Cardiac fibroblast (primary cell): ENCODE results near the gene HS6ST3.

Source experiments
- DNase-seq, 2 donors: peaks; one replicate each; pipeline versions ENCODE4 v3.0.0 to v3.0.0-alpha.2; 2010; ENCODE audit warnings: low read depth in 2 of 2
- H3K4me3 ChIP-seq, 2 donors: replicated peaks in 1 of 2; 1 replicate in 1 of 2; 2 replicates in 1 of 2; pipeline ENCODE4 v1.5.1; 2011; ENCODE audit warnings: low read depth in 2 of 2, low read length in 2 of 2, mild to moderate bottlenecking in 2 of 2, moderate library complexity in 1 of 2
- TF ChIP-seq, protein P1 (sequence below): IDR thresholded peaks from one replicate; pipeline ENCODE4 v1.5.1; 2011; ENCODE audit warnings: low read depth, mild to moderate bottlenecking, low read length, inconsistent platforms

HS6ST3 gene

DNA sequence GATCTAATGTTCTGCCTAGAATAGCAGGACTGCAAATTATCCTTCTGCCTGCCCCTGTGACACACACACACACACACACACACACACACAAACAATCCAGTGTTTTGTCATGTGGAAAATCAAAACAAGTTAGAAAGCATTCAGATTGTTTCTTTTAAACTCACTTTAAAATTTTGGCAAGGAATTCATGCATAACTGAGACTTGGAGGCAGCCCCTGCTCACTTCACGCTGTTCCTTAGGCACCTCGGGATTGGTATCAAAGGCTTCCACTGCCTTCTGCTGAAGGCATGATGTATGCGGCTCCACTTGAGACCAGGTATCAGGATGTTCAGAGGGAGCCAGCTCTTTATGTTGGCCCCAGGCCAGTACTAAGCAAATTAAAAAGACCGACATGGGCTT is 745.6 kb downstream of the HS6ST3 start:
- H3K4me3 ChIP-seq, result no peak overlapping the region
- DNase-seq, result no peak
- TF ChIP-seq, protein P1, sequence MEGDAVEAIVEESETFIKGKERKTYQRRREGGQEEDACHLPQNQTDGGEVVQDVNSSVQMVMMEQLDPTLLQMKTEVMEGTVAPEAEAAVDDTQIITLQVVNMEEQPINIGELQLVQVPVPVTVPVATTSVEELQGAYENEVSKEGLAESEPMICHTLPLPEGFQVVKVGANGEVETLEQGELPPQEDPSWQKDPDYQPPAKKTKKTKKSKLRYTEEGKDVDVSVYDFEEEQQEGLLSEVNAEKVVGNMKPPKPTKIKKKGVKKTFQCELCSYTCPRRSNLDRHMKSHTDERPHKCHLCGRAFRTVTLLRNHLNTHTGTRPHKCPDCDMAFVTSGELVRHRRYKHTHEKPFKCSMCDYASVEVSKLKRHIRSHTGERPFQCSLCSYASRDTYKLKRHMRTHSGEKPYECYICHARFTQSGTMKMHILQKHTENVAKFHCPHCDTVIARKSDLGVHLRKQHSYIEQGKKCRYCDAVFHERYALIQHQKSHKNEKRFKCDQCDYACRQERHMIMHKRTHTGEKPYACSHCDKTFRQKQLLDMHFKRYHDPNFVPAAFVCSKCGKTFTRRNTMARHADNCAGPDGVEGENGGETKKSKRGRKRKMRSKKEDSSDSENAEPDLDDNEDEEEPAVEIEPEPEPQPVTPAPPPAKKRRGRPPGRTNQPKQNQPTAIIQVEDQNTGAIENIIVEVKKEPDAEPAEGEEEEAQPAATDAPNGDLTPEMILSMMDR, result no peak

- TF ChIP-seq, protein P1, result no peak
- no peak overlapping the region for H3K4me3 ChIP-seq
- DNase-seq, result no peak
These were observed 746.8 kb downstream of the HS6ST3 start for GRCh38 chr13:96836733-96837132.

DNA sequence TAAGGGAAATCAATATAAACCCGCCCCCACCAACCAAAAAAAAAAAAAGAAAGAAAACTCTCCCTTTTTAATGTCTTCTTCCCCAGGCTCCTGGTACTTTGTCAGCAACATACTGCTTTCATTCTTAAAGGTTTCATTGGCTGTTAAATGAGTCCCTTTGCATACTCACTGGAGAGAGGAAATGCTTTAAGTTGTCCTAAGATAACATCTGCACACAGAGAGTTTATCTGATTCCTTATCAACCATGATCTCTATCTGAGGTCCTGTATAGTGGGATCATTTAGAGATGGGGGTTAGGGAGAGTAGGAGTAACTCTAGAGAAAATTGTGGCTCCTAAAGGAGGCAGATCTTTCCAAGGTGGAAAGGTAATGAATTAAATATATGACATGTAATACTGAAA is 747.9 kb downstream of the HS6ST3 start:
- no peak overlapping the region for H3K4me3 ChIP-seq
- TF ChIP-seq, protein P1, result no peak
- no peak for DNase-seq

- TF ChIP-seq, protein P1, result no peak
- no peak overlapping the region for H3K4me3 ChIP-seq
- no peak for DNase-seq
These were observed 754.3 kb downstream of the HS6ST3 start for GRCh38 chr13:96844195-96844594.

DNA sequence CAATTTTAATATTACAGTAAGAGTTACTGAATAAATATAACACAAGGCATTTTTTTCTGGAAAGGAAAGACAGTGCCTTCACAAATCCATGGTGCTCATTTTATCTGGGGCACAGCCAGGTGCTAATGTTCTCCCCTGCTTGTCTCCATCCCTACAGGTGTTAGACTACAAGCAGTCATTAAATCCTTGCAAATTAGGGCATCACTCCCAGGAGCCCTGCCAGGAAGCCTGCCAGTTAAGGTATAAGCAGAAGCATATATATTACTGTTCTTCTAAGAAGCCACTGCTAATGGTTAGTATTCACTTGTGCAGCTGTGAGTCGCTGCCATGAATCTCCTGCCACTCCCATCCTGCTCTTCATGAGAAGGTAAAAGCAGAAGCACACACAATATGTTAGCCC is 754.7 kb downstream of the HS6ST3 start:
- DNase-seq, result no peak
- TF ChIP-seq, protein P1, result no peak
- H3K4me3 ChIP-seq, result no peak overlapping the region

DNA sequence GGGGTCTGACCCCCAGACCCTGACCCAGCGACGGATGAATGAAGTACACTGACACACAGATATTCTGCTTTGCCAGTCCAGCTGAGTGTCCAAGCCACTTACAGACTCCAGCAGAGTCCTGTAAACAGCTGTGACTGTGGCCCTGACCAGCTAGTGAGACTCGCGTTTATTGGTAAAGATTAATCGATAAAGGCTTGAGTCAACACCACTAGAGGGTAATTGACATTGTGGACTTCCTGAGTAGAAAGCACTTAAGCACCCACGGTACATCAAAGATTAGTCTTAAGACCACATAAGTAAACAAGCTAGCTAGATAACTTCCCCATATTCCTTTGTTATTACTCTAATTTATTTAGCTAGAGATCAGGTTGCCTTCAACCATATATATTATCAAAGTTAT is 758.4 kb downstream of the HS6ST3 start:
- TF ChIP-seq, protein P1, result no peak
- H3K4me3 ChIP-seq, result no peak overlapping the region
- no peak for DNase-seq

- no peak for DNase-seq
- TF ChIP-seq, protein P1, result no peak
These were observed 759.2 kb downstream of the HS6ST3 start for GRCh38 chr13:96849091-96849490.

More at GRCh38 chr13:96849091-96849490, 759.2 kb downstream of the HS6ST3 start:
- no peak overlapping the region for H3K4me3 ChIP-seq
